Esophagus (tissue), 2 donors: ENCODE measurements around the gene PSAT1. TPM values are rescaled to one million over a fixed set of nuclear protein-coding genes. Genes with fewer than 3 reads are reported as not detected.
A peak's percentile ranks its signal among the peaks of the same experiment; 100 is the strongest.

Experiments used
- H3K27ac ChIP-seq, 2 donors: one replicate each; pipeline ENCODE4 v1.5.1; 2013; ENCODE audit warnings: low read depth in 2 of 2, mild to moderate bottlenecking in 2 of 2, inconsistent platforms in 1 of 2, low read length in 1 of 2, moderate library complexity in 1 of 2
- H3K27me3 ChIP-seq, 2 donors: one replicate each; pipeline ENCODE4 v1.6.1; 2013; ENCODE audit warnings: low read length in 2 of 2, control low read depth in 1 of 2, mild to moderate bottlenecking in 1 of 2; ENCODE audit not compliant: insufficient read depth in 2 of 2, control insufficient read depth in 1 of 2
- H3K36me3 ChIP-seq, 2 donors: one replicate each; pipeline ENCODE4 v1.6.1; 2013; ENCODE audit warnings: low read length in 1 of 2; ENCODE audit not compliant: control insufficient read depth in 2 of 2, insufficient read depth in 2 of 2
- H3K4me1 ChIP-seq, 2 donors: one replicate each; pipeline ENCODE4 v1.6.1; 2013; ENCODE audit warnings: low read length in 1 of 2; ENCODE audit not compliant: control insufficient read depth in 2 of 2, insufficient read depth in 2 of 2
- H3K4me3 ChIP-seq, 2 donors: one replicate each; pipeline ENCODE4 v1.5.1; 2013; ENCODE audit warnings: low read length in 2 of 2, mild to moderate bottlenecking in 2 of 2, low read depth in 1 of 2, moderate library complexity in 1 of 2
- H3K9me3 ChIP-seq, 2 donors: one replicate each; pipeline ENCODE4 v1.6.1; 2013; ENCODE audit warnings: mild to moderate bottlenecking in 2 of 2, low read depth in 1 of 2, low read length in 1 of 2, moderate library complexity in 1 of 2; ENCODE audit not compliant: control insufficient read depth in 2 of 2, insufficient read depth in 1 of 2
- WGBS, 2 donors: extraction: QIAGEN DNeasy Blood & Tissue Kit; methylation state at CpG; one replicate each; pipeline ENCODE4 v1.1.7; 2013; 5-methylcytosine and 5-hydroxymethylcytosine counted together
- polyA plus RNA-seq, 2 donors: library from polyadenylated mRNA; stranded (reverse); fragments of 200-250 nt; gene quantifications; one replicate each; pipeline ENCODE4 v1.2.3, GENCODE V29; 2013
- donor health status: healthy with polysubstance abuse.
- donor health status: Bipolar disorder and iron deficiency.

PSAT1 gene
- polyA plus RNA-seq, 2 donors: 9.9 to 34.0 TPM

- Histone ChIP-seq H3K27me3 (no peaks in the 10 kb centered on the region), H3K36me3 (no peaks in the 10 kb centered on the region), H3K4me1 (no peaks in the 10 kb centered on the region), H3K4me3 (no peak overlapping the region), H3K9me3 (no peaks in the 10 kb centered on the region), H3K27ac (no peak overlapping the region)
- whole genome bisulfite sequencing, 2 donors: 51 to 64% methylated on average over 8 of the region's 8 CpGs
Observed at GRCh38 chr9:78291240-78291925, 5.5 kb upstream of the PSAT1 start.

GRCh38 chr9:78292026-78292425 is 4.9 kb upstream of the PSAT1 start:
- Histone ChIP-seq H3K4me3 (no peak overlapping the region), H3K4me1 (no peaks in the 10 kb centered on the region), H3K27me3 (no peaks in the 10 kb centered on the region), H3K27ac (no peak overlapping the region), H3K9me3 (no peaks in the 10 kb centered on the region), H3K36me3 (no peaks in the 10 kb centered on the region)
- 19 to 36% methylated on average over 6 of the region's 6 CpGs for WGBS, 2 donors

- Histone ChIP-seq H3K4me3 (no peak overlapping the region), H3K27ac (no peak overlapping the region), H3K4me1 (no peaks in the 10 kb centered on the region), H3K36me3 (no peaks in the 10 kb centered on the region), H3K9me3 (no peaks in the 10 kb centered on the region), H3K27me3 (no peaks in the 10 kb centered on the region)
- WGBS, 2 donors: 82 to 87% methylated on average over 9 of the region's 9 CpGs
Observed at GRCh38 chr9:78292716-78293497, 4.0 kb upstream of the PSAT1 start.

- Histone ChIP-seq H3K4me3 (no peak overlapping the region), H3K9me3 (no peaks in the 10 kb centered on the region), H3K36me3 (no peaks in the 10 kb centered on the region), H3K27ac (no peak overlapping the region), H3K4me1 (no peaks in the 10 kb centered on the region), H3K27me3 (no peaks in the 10 kb centered on the region)
- 83 to 91% methylated on average over 5 of the region's 5 CpGs for WGBS, 2 donors
Observed at GRCh38 chr9:78294290-78295176, 2.4 kb upstream of the PSAT1 start.

- Histone ChIP-seq H3K9me3 (no peaks in the 10 kb centered on the region), H3K36me3 (peaks cover 0 to 2% of the 10 kb centered on the region in 2 donors), H3K4me1 (no peaks in the 10 kb centered on the region), H3K4me3 (no peak overlapping the region), H3K27me3 (no peaks in the 10 kb centered on the region), H3K27ac (no peak overlapping the region)
- WGBS, 2 donors: 88 to 95% methylated on average over 3 of the region's 3 CpGs
Observed at GRCh38 chr9:78295177-78295575, 1.7 kb upstream of the PSAT1 start.

GRCh38 chr9:78295731-78296130 is 1.2 kb upstream of the PSAT1 start:
- Histone ChIP-seq H3K27ac (no peak overlapping the region), H3K4me1 (no peaks in the 10 kb centered on the region), H3K36me3 (peaks cover 0 to 2% of the 10 kb centered on the region in 2 donors), H3K9me3 (no peaks in the 10 kb centered on the region), H3K4me3 (peak overlapping the region in 1 of 2 donors; percentile 92), H3K27me3 (no peaks in the 10 kb centered on the region)
- WGBS, 2 donors: 54 to 60% methylated on average over 6 of the region's 6 CpGs

- Histone ChIP-seq H3K36me3 (peaks cover 0 to 2% of the 10 kb centered on the region in 2 donors), H3K27me3 (no peaks in the 10 kb centered on the region), H3K9me3 (no peaks in the 10 kb centered on the region), H3K4me3 (peak overlapping the region; percentile 67 to 92), H3K27ac (peak overlapping the region; percentile 52 to 86), H3K4me1 (no peaks in the 10 kb centered on the region)
- WGBS, 2 donors: 4 to 9% methylated on average over 32 of the region's 32 CpGs
Observed at GRCh38 chr9:78296201-78296892, 578 bp upstream of the PSAT1 start.

GRCh38 chr9:78297672-78297961 is 692 bp downstream of the PSAT1 start:
- Histone ChIP-seq H3K27ac (peak overlapping the region; percentile 56 to 86), H3K27me3 (no peaks in the 10 kb centered on the region), H3K4me3 (peak overlapping the region; percentile 67 to 92), H3K9me3 (no peaks in the 10 kb centered on the region), H3K4me1 (no peaks in the 10 kb centered on the region), H3K36me3 (peaks cover 0 to 5% of the 10 kb centered on the region in 2 donors)
- 1% methylated on average over 10 of the region's 10 CpGs for WGBS, 2 donors
